CD4-positive, alpha-beta T cell treated with Interleukin-17A for 1 hour (primary cell): Measurements from ENCODE around the gene OBSCN.

ENCODE experiments used
- DNase-seq: peaks from one replicate; pipeline ENCODE4 v3.0.0-alpha.2; 2020

The OBSCN gene

DNA sequence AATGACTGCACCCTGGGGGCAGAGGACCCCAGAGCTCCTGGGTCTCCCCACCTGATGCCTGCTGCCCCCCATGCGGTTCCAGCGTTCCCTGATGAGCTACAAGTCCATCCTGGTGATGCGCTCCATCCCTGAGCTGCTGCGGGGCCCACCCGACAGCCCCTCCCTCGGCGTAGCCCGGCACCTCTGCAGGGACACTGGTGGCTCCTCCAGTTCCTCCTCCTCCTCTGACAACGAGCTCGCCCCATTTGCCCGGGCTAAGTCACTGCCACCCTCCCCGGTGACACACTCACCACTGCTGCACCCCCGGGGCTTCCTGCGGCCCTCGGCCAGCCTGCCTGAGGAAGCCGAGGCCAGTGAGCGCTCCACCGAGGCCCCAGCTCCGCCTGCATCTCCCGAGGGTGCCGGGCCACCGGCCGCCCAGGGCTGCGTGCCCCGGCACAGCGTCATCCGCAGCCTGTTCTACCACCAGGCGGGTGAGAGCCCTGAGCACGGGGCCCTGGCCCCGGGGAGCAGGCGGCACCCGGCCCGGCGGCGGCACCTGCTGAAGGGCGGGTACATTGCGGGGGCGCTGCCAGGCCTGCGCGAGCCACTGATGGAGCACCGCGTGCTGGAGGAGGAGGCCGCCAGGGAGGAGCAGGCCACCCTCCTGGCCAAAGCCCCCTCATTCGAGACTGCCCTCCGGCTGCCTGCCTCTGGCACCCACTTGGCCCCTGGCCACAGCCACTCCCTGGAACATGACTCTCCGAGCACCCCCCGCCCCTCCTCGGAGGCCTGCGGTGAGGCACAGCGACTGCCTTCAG lies 163.3 kb downstream of the OBSCN start:
- no peak for DNase-seq

GRCh38 chr1:228371741-228372182 lies 163.9 kb downstream of the OBSCN start:
- DNase-seq: no peak

- no peak for DNase-seq
These were observed 164.5 kb downstream of the OBSCN start for GRCh38 chr1:228372183-228373003.

- no peak for DNase-seq
These were observed 165.3 kb downstream of the OBSCN start for GRCh38 chr1:228373004-228373680.

GRCh38 chr1:228373681-228374571 lies 166.1 kb downstream of the OBSCN start:
- DNase-seq: no peak

GRCh38 chr1:228374711-228375577 lies 167.1 kb downstream of the OBSCN start:
- no peak for DNase-seq

GRCh38 chr1:228375578-228376261 lies 167.9 kb downstream of the OBSCN start:
- DNase-seq: no peak

DNA sequence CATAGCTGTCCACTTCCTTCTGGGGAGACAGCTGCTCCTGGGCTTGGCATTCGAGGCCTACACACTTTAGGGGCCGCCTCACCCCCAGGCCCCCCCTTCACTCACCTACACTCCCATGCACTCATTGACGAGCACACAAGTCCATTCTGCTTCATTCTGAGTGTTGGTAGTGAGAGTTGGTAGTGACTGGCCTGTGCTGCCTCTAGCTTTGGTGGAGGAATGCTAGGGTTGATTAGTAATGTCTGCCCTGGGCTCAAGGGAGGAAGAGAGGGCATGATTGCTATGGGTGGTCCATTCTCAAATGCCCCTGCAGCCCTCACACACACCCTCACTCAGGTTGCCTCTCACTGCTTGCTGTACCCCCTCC lies 168.4 kb downstream of the OBSCN start:
- no peak for DNase-seq

DNA sequence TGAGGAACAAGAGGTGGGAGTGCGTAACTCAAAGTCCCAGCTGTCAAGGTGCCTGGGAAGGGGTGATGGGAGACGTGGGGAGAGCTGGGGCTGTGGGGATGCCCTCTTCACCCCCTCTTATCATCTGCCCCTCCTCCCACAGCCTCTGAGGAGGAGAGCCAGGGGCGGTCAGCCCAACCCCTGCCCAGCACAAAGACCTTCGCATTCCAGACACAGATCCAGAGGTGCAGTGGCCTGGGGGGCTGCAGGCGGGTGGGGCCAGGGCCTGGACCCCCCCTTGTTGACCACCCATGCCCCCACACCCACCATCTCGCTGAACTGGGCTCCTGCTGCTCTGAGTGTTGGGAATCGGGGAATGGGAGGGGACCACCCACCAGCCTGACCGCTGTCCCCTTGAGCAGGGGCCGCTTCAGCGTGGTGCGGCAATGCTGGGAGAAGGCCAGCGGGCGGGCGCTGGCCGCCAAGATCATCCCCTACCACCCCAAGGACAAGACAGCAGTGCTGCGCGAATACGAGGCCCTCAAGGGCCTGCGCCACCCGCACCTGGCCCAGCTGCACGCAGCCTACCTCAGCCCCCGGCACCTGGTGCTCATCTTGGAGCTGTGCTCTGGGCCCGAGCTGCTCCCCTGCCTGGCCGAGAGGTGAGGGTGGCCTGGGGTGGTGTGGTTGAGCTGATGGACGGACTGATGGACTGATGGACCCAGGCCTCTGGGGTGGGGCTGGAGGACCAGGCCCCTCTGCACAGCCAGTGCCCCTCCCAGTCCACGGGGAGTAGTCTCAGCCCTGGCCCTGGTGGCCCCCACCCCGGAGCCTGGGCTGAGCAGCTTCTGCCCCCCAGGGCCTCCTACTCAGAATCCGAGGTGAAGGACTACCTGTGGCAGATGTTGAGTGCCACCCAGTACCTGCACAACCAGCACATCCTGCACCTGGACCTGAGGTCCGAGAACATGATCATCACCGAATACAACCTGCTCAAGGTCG lies 169.1 kb downstream of the OBSCN start:
- DNase-seq: no peak

DNA sequence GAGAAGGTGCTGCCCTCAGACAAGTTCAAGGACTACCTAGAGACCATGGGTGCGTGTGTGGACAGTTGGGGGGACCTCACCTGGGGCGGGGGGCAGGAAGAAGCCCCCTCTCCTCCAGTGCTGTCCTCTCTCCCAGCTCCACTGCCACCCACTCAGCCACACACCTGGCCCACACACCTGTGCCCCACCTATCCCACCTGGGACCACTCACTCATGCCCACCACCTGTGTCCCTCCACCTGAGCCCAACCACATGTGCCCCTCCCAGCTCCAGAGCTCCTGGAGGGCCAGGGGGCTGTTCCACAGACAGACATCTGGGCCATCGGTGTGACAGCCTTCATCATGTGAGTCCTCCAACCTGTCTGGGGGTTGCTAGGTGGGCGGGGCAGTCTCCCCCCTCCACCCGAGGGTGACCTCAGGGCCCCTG lies 169.8 kb downstream of the OBSCN start:
- DNase-seq: no peak

DNA sequence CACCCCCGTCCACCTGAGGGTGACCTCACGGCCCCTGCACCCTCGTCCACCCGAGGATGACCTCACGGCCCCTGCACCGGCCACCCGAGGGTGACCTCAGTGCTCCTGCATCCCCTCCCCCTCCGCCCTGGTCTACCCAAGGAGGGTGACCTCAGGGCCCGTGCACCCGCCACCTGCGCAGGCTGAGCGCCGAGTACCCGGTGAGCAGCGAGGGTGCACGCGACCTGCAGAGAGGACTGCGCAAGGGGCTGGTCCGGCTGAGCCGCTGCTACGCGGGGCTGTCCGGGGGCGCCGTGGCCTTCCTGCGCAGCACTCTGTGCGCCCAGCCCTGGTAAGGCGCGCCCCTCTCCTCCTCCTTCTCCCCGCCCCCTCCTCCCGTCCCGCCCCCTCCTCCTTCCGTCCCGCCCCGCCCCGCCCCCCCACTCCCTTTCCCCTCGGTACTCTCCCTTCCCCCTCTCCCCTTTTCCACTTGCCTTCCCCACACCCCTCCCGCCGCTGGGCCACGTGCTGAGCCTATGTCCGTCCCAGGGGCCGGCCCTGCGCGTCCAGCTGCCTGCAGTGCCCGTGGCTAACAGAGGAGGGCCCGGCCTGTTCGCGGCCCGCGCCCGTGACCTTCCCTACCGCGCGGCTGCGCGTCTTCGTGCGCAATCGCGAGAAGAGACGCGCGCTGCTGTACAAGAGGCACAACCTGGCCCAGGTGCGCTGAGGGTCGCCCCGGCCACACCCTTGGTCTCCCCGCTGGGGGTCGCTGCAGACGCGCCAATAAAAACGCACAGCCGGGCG lies 170.4 kb downstream of the OBSCN start:
- DNase-seq: peak; percentile 61

DNA sequence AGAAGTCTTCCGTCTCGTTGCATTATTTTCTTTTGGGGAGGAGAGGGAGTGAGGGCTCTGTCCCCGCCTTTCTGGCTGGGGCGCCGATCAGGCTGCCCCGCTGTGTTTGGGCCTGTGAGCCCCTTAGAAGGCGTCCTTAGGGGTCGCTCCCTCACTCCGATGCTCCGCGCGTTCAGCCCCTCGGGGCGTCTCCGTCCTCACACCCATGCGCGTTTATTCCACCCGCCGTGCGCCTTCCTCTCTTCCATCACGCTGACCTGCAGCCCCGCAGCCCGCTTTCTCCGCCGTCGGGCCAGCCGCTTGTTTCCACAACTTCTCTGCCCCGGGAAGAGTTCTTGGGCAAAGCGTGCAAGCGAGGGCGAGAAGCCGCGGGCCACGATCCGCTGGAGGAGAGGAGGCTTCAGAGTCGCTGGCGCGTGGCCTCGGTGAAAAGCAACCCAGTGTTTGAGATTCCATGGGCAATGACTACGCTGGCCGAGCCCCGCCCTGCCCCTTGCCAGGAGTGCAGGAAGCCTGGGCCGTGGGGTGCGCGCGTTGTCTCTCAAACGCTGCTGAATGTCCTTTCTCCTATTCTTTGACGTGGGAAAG lies 171.1 kb downstream of the OBSCN start:
- DNase-seq: no peak

DNA sequence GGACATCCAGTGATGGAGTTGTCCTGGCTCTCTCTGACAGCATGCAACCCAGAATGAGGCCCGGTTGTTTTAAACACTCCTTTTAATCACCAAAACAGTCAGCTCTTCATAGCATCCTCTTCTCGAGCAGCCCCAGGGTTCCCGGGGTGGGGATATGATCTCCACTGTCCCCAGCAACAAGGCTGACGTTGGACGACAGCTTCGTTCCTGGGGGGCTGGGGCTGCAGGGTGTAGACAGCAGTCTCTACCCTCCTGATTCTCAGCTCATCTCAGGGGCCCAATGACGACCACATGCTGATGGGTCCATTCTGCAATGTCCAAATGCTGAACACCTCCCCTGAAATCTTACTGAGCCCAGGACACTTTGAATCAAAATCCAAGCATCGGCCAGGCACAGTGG lies 171.8 kb downstream of the OBSCN start:
- no peak for DNase-seq

DNA sequence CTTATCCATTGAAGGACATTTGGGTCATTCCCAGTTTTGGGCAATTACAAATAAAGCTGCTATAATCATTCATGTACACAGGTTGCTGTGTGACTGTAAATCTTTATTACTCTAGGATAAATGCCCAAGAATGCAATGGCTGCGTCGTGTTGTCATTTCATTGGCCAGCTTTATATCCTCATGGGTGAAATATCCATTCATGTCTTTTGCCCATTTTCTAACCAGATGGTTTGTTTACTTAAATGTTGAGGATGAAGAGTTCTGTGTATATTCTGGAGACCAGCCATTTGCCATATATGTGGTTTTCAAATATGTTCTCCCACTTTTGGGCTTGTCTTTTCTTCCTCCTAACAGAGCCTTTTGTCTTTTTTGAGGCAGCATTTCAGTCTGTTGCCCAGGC lies 173.5 kb downstream of the OBSCN start:
- DNase-seq: no peak

DNA sequence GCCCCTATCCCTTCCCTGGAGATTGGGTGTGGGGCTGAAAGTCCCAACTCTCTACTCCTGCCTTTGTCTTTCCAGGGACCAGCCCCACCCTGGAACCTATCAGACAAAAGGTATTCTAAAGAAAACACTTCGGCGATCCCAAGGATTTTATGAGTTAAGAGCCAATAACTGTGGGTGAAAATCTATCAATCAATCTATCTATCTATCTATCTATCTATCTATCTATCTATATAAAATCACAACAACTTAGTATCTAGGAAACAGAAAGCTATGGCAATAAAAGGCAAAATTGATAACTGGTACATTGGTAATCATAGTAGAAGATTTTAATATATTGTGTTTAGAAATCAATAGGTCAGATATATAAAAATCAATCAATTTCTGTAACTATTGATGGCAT lies 175.9 kb downstream of the OBSCN start:
- DNase-seq: no peak

DNA sequence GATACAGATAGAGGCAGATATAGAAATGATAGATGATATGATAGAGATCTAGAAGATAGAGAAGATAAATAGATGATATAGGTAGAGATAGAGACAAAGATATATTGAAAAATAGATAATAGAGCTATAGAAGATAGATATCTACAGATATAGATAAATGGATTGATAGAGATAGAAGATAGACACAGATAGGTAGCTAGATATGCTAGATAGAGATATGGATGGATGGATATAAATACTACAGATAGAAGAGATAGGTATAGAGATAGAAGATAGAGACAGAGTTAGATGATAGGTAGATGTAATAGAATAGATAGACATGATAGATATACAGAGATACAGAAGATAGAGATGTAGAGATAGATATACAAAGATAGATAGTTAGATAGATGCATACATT lies 177.4 kb downstream of the OBSCN start:
- no peak for DNase-seq

DNA sequence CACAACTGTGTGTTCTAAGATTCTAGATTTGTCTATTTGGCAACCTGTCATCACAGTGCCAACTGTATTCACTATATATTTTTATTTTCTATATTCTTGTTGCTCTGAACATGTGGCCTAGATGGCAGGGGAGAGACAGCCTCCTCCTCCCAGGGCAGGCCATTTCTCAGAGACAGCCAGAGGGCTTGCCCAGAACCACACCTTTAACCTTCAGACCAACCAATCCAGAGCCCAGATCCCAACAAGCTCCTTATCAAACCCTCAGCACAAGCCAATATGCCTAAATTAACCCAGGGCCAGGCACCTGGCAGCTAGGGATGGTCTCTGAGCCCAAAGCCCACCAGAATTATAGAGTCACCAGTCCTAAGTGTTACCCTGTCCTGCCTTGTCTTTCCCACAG lies 179.5 kb downstream of the OBSCN start:
- DNase-seq: no peak

DNA sequence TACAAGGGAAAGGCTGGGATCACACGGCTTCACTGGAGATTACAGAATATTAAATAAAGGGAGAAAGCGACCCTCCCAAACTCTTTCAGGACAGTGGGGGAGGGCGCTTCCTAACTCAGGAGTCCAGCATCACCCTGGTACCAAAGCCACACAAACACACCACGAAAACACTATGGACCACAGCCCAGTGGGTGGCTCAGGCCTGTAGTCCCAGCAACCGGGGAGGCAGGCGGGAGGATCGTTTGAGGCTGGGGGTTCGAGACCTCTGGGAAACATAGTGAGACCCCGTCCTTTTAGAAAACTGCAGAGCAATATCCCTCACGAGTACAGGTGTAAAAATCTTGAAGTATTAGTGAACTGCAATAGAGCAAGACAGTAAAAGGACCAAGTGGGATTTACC lies 182.8 kb downstream of the OBSCN start:
- DNase-seq: no peak
